Prostate gland (tissue), 2 donors: ENCODE data around the gene UBE2E2.

ENCODE experiments used
- POLR2AphosphoS5 ChIP-seq: sonication (generic); formaldehyde crosslinking; IDR thresholded peaks from one replicate; pipeline ENCODE4 v1.6.1; 2017; ENCODE audit warnings: antibody characterized with exemption
- TF ChIP-seq, protein P1 (sequence below), 4 experiments: fragments of 200-600 bp in 2 of 4; fragments of 450-650 bp in 2 of 4; sonication (generic) in 2 of 4; IDR thresholded peaks; 1 replicate in 3 of 4; 2 replicates in 1 of 4; pipeline ENCODE4 v1.5.1; 2016 to 2019; ENCODE audit warnings: antibody characterized with exemption in 4 of 4, mild to moderate bottlenecking in 2 of 4, moderate library complexity in 2 of 4

DNA sequence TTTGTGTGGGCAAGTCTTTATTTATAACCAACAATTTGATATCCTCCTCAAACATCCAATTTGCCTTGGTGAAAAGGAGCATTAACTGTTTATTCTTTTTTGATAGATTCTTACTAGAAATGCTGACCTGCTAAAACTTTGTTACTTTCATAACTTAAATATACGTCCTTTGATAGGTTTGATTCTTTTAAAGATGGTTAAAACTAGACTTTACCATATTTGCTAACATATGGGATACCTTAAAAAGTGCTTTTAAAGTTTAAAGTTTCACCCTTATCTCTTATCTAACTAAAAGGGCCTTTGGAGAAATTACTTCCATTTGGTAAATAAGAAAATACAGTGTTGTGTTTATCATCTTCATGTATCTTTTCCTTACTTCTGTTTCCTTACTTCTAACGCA lies 336.1 kb downstream of the UBE2E2 start:
- no peak for TF ChIP-seq POLR2AphosphoS5
- TF ChIP-seq, protein P1, sequence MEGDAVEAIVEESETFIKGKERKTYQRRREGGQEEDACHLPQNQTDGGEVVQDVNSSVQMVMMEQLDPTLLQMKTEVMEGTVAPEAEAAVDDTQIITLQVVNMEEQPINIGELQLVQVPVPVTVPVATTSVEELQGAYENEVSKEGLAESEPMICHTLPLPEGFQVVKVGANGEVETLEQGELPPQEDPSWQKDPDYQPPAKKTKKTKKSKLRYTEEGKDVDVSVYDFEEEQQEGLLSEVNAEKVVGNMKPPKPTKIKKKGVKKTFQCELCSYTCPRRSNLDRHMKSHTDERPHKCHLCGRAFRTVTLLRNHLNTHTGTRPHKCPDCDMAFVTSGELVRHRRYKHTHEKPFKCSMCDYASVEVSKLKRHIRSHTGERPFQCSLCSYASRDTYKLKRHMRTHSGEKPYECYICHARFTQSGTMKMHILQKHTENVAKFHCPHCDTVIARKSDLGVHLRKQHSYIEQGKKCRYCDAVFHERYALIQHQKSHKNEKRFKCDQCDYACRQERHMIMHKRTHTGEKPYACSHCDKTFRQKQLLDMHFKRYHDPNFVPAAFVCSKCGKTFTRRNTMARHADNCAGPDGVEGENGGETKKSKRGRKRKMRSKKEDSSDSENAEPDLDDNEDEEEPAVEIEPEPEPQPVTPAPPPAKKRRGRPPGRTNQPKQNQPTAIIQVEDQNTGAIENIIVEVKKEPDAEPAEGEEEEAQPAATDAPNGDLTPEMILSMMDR (IDR thresholded peaks at IDR 0.05), result no peak
